Esophagus muscularis mucosa (tissue), 4 donors: ENCODE data around the gene OR10A4.

ENCODE experiments used
- CTCF ChIP-seq, 3 experiments: fragments of 200-600 bp in 2 of 3; fragments of 450-650 bp in 1 of 3; sonication (generic) in 2 of 3; IDR thresholded peaks; one replicate each; pipeline ENCODE4 v1.5.1; 2017 to 2019; ENCODE audit warnings: antibody characterized with exemption in 3 of 3, mild to moderate bottlenecking in 2 of 3, moderate library complexity in 1 of 3
- EP300 ChIP-seq: sonication (generic); formaldehyde crosslinking; IDR thresholded peaks from one replicate; pipeline ENCODE4 v1.6.1; 2017; ENCODE audit warnings: antibody characterized with exemption
- POLR2A ChIP-seq: fragments of 450-650 bp; IDR thresholded peaks from one replicate; pipeline ENCODE4 v1.6.1; 2017; ENCODE audit warnings: antibody characterized with exemption, moderate library complexity, mild to moderate bottlenecking, low read depth
- POLR2AphosphoS5 ChIP-seq, 2 donors: sonication (generic); formaldehyde crosslinking; IDR thresholded peaks; one replicate each; pipeline ENCODE4 v1.6.1; 2017; ENCODE audit warnings: antibody characterized with exemption in 2 of 2

- TF ChIP-seq POLR2A (no peak), CTCF (IDR thresholded peaks at IDR 0.05) (no peak), POLR2AphosphoS5 (IDR thresholded peaks at IDR 0.05) (no peak), EP300 (no peak)
Measured at GRCh38 chr11:6875761-6876160, 664 bp upstream of the OR10A4 start.
